Sigmoid colon (tissue), 4 donors: ENCODE measurements around the gene LASP1NB.

Experiments used
- CTCF ChIP-seq, 4 experiments: fragments of 450-650 bp in 3 of 4; fragments of 200-600 bp in 1 of 4; IDR thresholded peaks; one replicate each; pipeline ENCODE4 v1.5.1; 2016 to 2019; ENCODE audit warnings: antibody characterized with exemption in 4 of 4, mild to moderate bottlenecking in 3 of 4, moderate library complexity in 2 of 4
- EP300 ChIP-seq, 4 donors: sonication (generic); formaldehyde crosslinking; IDR thresholded peaks; one replicate each; pipeline ENCODE4 v1.6.1; 2017; ENCODE audit warnings: antibody characterized with exemption in 4 of 4
- POLR2AphosphoS5 ChIP-seq, 4 donors: sonication (generic); formaldehyde crosslinking; IDR thresholded peaks; one replicate each; pipeline ENCODE4 v1.6.1; 2017; ENCODE audit warnings: antibody characterized with exemption in 4 of 4

- TF ChIP-seq EP300 (IDR thresholded peaks at IDR 0.05) (no peak), CTCF (IDR thresholded peaks at IDR 0.05) (no peak), POLR2AphosphoS5 (IDR thresholded peaks at IDR 0.05) (no peak)
Measured at GRCh38 chr17:38888842-38889241, 36.6 kb upstream of the LASP1NB start.
